Central memory CD4-positive, alpha-beta T cell (primary cell): ENCODE measurements around the gene DPP10.
"Not testable (repeated sequence)": the region's sequence is repeated elsewhere in the genome, so short reads cannot be mapped to it uniquely, and the experiment has no call there.

Experiments
- DNase-seq: peaks from one replicate; pipeline ENCODE4 v3.0.0; 2022

Gene DPP10

GRCh38 chr2:114814355-114814754 is 371.9 kb downstream of the DPP10 start:
- DNase-seq: no peak

- DNase-seq: no peak
Observed at GRCh38 chr2:114821055-114821454, 378.6 kb downstream of the DPP10 start.

- DNase-seq: no peak
Observed at GRCh38 chr2:114843963-114844362, 401.5 kb downstream of the DPP10 start.

- DNase-seq: no peak
Observed at GRCh38 chr2:114857196-114857595, 414.8 kb downstream of the DPP10 start.

- no peak for DNase-seq
Observed at GRCh38 chr2:114859726-114860510, 417.5 kb downstream of the DPP10 start.

DNA sequence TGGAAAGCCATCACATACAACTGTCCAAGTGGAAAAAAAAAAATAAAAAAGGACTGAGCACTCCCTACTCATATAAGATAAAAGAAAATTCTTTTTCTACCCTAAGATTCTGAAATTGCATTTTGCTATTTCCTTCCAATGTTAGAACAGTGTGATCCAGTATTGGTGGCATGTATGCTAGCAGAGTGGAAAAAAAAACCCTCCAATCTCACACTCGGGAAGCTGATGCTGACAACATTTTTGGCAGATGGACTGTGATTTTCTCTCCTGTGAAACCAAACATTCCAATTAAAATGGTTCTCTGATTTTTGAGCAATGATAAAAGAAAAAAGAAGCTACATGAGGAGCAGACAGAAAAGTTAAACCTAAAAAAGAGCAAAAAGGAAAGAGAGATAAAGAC is 419.8 kb downstream of the DPP10 start:
- DNase-seq: no peak

- DNase-seq: no peak
Observed at GRCh38 chr2:114864901-114865300, 422.5 kb downstream of the DPP10 start.

- DNase-seq: no peak
Observed at GRCh38 chr2:114880046-114880445, 437.6 kb downstream of the DPP10 start.

DNA sequence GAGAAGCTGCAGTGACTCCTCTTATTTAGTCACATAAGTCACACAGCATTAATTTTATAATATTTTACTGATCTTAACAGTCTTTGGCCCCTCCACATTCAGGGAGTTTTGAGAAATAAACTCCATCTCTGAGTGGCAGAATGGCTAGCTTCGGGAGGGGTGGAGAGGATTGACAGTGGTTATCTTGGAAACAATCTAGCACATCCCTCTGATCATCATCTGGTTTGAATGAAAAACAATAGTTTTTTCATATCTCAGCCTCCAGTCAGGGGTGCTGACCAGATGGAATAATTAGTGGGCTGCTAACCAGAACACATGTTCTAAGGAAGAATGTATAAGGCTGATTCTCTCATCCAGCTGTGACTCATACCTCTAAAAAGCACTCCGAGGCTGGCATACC is 477.5 kb downstream of the DPP10 start:
- DNase-seq: no peak

- no peak for DNase-seq
Observed at GRCh38 chr2:114922076-114922475, 479.6 kb downstream of the DPP10 start.

DNA sequence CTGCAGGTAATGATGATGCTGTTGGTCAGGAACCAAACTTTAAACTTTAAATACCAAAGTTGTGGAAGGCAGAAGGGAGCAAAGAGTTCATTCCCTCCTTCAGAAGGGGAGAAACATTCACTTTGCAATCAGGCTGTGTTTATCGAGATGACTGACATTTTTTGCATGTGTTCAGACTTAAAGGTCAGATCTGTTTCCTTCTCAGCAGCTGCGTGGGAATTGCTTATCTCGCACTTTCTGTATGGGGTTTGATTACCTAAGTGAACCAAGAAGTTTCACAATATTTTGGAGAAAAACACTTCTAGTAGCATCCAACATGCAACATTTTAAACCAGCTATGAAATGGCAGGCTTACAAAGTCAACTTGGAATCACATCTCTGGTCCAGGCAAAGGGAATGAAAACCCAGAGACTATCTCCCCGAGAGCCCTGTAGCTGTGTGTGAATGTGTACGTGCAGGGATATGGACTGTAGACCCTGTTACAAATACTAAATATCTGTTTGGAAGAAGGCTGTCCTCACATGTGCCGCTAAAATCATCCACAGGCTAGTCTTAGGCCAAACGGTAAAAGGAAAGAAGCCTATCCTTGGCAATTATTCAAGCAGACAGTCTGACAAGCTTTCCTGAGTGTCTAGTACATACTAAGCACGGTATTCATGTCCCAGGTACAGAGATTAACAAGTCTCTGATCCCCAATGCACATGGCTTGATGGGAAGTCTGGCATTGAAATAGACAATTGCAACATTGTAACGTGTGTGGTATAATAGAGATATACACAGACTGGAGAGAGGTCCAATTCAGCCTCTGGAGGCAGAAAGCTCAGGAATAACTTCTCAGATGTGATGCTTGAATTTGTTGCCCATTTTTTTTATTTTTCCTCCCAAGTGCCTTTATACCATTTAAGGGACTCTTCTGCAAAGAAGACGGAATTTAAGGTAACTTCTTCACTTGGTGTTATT is 483.1 kb downstream of the DPP10 start:
- DNase-seq: no peak

DNA sequence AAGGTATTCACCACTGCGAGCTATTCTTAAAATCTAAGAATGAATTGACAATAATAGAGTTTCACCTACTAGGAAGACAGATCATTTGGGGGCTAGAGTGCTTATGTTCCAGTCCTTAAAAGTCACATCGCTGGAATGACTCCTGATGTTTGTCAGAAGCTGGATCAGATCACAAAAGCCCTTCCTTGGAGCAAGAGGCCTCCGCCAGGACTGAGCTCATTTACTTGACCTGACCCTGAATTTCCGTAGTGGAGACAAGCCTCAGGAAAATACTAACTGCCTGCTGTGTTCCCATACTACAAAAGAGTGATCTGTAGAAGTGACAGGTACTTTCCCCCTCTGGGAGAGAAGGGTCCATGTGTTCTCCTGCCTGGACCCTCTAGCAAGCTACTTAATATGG is 483.9 kb downstream of the DPP10 start:
- no peak for DNase-seq

GRCh38 chr2:114929225-114929624 is 486.8 kb downstream of the DPP10 start:
- DNase-seq: no peak

GRCh38 chr2:114933671-114934241 is 491.3 kb downstream of the DPP10 start:
- no peak for DNase-seq

- no peak for DNase-seq
Observed at GRCh38 chr2:114935031-114935430, 492.6 kb downstream of the DPP10 start.

DNA sequence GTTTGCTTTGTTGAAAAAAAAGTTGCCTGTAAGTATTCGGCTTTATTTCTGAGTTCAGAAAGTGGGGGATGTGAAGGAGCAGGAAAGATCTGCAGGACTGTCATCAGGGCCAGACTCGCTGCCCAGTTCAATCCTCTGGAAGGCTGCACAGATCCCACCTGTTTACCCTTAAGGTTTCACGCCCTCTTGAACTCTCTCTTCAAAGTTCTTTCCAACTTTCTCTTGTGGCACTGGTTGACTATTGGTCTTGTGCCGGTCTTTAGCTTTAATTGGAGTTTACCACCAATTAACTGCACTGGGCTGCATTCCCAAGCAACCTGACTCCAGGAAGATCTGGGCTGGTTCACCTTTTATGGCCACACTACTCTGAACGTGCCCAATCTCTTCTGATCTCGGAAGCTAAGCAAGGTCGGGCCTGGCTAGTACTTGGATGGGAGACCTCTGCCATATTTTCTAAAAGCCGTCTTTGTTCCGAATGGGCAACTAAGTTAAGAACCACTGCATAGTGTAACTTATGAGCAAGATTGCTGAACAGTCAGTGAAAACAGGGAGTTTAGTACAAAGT is 495.0 kb downstream of the DPP10 start:
- DNase-seq: no peak

GRCh38 chr2:114940785-114941458 is 498.5 kb downstream of the DPP10 start:
- no peak for DNase-seq

DNA sequence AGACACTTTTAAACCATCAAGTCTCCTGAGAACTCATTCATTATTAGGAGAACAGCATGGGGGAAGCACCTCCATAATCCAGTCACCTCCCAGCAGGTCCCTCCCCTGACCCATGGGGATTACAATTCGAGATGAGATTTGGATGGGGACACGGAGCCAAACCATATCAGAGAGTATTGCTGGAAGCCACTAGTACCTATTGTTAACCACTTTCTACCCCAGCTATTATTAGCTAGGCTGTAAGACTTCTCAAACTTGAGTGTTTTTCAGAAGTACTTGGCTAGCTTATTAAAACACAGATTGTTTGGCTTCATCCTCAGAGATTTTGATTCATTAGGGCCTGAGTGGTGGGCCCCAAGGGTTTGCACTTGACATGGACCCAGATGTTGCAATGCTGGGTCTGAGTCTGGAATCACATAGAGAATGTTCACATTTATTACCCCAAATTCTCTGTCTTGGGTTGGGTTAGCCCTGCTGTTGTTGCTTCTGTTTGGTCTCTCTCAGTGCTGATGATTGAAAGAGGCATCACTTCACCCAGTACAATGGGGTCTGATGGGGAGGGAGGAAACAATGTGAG is 506.9 kb downstream of the DPP10 start:
- DNase-seq: no peak

- no peak for DNase-seq
Observed at GRCh38 chr2:114960389-114960788, 517.9 kb downstream of the DPP10 start.

GRCh38 chr2:114962532-114962931 is 520.1 kb downstream of the DPP10 start:
- no peak for DNase-seq

DNA sequence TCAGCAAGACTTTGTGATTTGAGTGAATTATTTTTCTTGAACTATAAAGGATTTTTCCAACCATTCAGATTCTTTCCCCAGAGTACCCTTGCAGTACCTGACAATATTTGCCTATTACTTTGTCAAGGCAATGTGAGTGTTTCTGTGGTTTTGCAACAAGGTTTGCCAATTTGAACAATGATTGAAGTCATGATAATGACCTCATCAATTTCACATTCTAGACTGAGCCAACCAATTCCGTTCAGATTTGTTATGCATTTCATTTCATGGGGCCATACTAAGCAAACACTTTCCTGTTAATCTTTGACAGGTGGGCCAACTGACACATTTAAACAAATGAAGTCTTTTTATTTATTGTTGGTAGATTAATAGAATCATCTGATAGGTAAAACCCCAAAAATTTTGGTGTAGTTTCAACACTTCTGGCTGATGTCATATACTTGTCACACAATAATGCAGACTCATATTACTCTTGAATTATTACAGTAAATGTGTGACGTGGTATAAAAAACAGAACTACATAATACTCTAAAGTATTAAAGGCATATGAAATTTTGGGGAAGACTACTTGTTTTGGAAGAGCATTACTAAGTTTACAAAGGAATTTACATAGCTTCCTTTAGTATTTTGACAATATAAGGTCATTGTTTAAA is 526.4 kb downstream of the DPP10 start:
- no peak for DNase-seq

DNA sequence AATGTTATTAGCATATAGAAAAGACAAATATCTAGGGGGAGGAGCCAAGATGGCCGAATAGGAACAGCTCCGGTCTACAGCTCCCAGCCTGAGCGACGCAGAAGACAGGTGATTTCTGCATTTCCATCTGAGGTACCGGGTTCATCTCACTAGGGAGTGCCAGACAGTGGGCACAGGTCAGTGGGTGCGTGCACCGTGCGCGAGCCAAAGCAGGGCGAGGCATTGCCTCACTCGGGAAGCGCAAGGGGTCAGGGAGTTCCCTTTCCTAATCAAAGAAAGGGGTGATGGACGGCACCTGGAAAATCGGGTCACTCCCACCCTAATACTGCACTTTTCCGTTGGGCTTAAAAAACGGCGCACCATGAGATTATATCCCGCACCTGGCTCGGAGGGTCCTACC is 561.9 kb downstream of the DPP10 start:
- DNase-seq: not testable (repeated sequence)
